Adrenal gland (tissue), 12 donors: ENCODE results near the gene ELMO2. TPM values are rescaled to one million over a fixed set of nuclear protein-coding genes. Genes with fewer than 3 reads are reported as not detected.

Source experiments
- DNase-seq, 7 donors: peaks; one replicate each; pipeline ENCODE4 v3.0.0-alpha.2; 2019 to 2020
- H3K27ac ChIP-seq, 5 donors: fragments of 200-600 bp; sonication (generic) in 4 of 5; 1 replicate in 3 of 5; 2 replicates in 2 of 5; pipeline versions ENCODE4 v1.5.1 to v1.8.0; 2016 to 2020; ENCODE audit warnings: mild to moderate bottlenecking in 1 of 5
- H3K27me3 ChIP-seq: fragments of 200-600 bp; 2 replicates; pipeline ENCODE4 v1.8.0; 2021
- H3K36me3 ChIP-seq, 2 donors: fragments of 200-600 bp; replicated peaks in 1 of 2; 1 replicate in 1 of 2; 2 replicates in 1 of 2; pipeline versions ENCODE4 v1.5.1 to v1.8.0; 2018 to 2022
- H3K4me1 ChIP-seq, 2 donors: fragments of 200-600 bp; replicated peaks in 1 of 2; 1 replicate in 1 of 2; 2 replicates in 1 of 2; pipeline versions ENCODE4 v1.5.1 to v1.8.0; 2018 to 2021
- H3K4me3 ChIP-seq, 4 donors: fragments of 200-600 bp; sonication (generic) in 3 of 4; one replicate each; pipeline ENCODE4 v1.5.1; 2016 to 2018
- H3K9me3 ChIP-seq, 3 donors: fragments of 200-600 bp; sonication (generic) in 1 of 3; replicated peaks in 1 of 3; 1 replicate in 2 of 3; 2 replicates in 1 of 3; pipeline versions ENCODE4 v1.5.1 to v1.8.0; 2016 to 2021
- CTCF ChIP-seq, 6 experiments: fragments of 450-650 bp in 4 of 6; fragments of 200-600 bp in 2 of 6; sonication (generic) in 1 of 6; IDR thresholded peaks; 1 replicate in 5 of 6; 2 replicates in 1 of 6; pipeline versions ENCODE4 v1.5.1 to v1.8.0; 2016 to 2021; ENCODE audit warnings: antibody characterized with exemption in 6 of 6, mild to moderate bottlenecking in 2 of 6, moderate library complexity in 1 of 6
- POLR2A ChIP-seq, 2 donors: fragments of 450-650 bp; IDR thresholded peaks; one replicate each; pipeline ENCODE4 v1.6.1; 2017; ENCODE audit warnings: antibody characterized with exemption in 2 of 2, mild to moderate bottlenecking in 2 of 2, moderate library complexity in 1 of 2
- WGBS, 4 donors: extraction: QIAGEN DNeasy Blood & Tissue Kit in 2 of 4; methylation state at CpG; one replicate each; pipeline versions ENCODE4 v1.1.5 to v1.1.7; 2013 to 2017; 5-methylcytosine and 5-hydroxymethylcytosine counted together
- intact Hi-C, 2 donors: fragments of 100-400 bp; cut with DNase I; formaldehyde crosslinking; loops; one replicate each; pipeline versions ENCODE4 v1.14.1 to v1.15.0; 2022 to 2023
- polyA plus RNA-seq, 3 donors: library from polyadenylated mRNA; stranded (reverse); fragments of 200-250 nt in 2 of 3; fragments of 350-450 nt in 1 of 3; fragmentation: Illumina TruSeq in 1 of 3; extraction: RNeasy Lipid Tissue Mini Kit (QIAGEN cat#74804) in 1 of 3; gene quantifications; one replicate each; pipeline ENCODE4 v1.2.3, GENCODE V29; 2013 to 2014
- total RNA-seq, 9 donors: library from RNA; depleted of rRNA in 4 of 9; stranded (reverse); fragments of >200 nt in 4 of 9; fragments of 120-200 nt in 1 of 9; fragmentation: NEBNext Ultra II Directional in 1 of 9; extraction: Animal tissue kit (Norgen Biotek cat#: 25700) in 1 of 9; gene quantifications; one replicate each; pipeline versions ENCODE4 v1.1.0 to v1.2.4, GENCODE V29; 2013 to 2023
- donor health status: healthy with polysubstance abuse.
- donor health status: Bipolar disorder and iron deficiency.
- donor health status: DM: yes; HTN: yes; CAD: no.
- donor health status: DM: no; HTN: no; CAD: no.
- donor health status: DM: no; HTN: no; CAD: no.
- donor health status: DM: yes; HTN: yes; CAD: no.

The ELMO2 gene
- total and polyA plus RNA-seq, 12 donors = 36.2 to 69.0 (median 51.7) TPM

GRCh38 chr20:46423342-46423741, 16.9 kb upstream of the ELMO2 start:
- Histone ChIP-seq H3K27me3 (peaks cover 2% of the 10 kb centered on the region), H3K27ac (no peak overlapping the region), H3K4me1 (no peaks in the 10 kb centered on the region), H3K36me3 (no peaks in the 10 kb centered on the region), H3K9me3 (no peaks in the 10 kb centered on the region), H3K4me3 (no peak overlapping the region)
- TF ChIP-seq CTCF (IDR thresholded peaks at IDR 0.05) (no peak), POLR2A (IDR thresholded peaks at IDR 0.05) (no peak)
- WGBS, 4 donors = 56 to 89% (median 65%) methylated on average over 2 to 3 of the region's 3 CpGs
- DNase-seq = no peak
- intact Hi-C loops = no loop called here

- intact Hi-C loops = no loop called here
- H3K27me3 ChIP-seq = no peaks in the 10 kb centered on the region
- WGBS, 4 donors = 31 to 49% (median 36%) methylated on average over 5 of the region's 5 CpGs
- H3K4me1 ChIP-seq = no peaks in the 10 kb centered on the region
- no peak for DNase-seq
- no peaks in the 10 kb centered on the region for H3K36me3 ChIP-seq
- no peaks in the 10 kb centered on the region for H3K9me3 ChIP-seq
- no peak overlapping the region for H3K27ac ChIP-seq
- no peak overlapping the region for H3K4me3 ChIP-seq
- no peak for TF ChIP-seq POLR2A (IDR thresholded peaks at IDR 0.05)
- no peak for TF ChIP-seq CTCF (IDR thresholded peaks at IDR 0.05)
Measured at GRCh38 chr20:46420878-46421277, 14.5 kb upstream of the ELMO2 start.

- no peaks in the 10 kb centered on the region for H3K4me1 ChIP-seq
- WGBS, 4 donors = 71 to 88% (median 83%) methylated on average over 1 of the region's 1 CpG
- no peak overlapping the region for H3K4me3 ChIP-seq
- no peak overlapping the region for H3K27ac ChIP-seq
- no peaks in the 10 kb centered on the region for H3K36me3 ChIP-seq
- intact Hi-C loops = no loop called here
- TF ChIP-seq POLR2A (IDR thresholded peaks at IDR 0.05) = no peak
- TF ChIP-seq CTCF (IDR thresholded peaks at IDR 0.05) = no peak
- no peaks in the 10 kb centered on the region for H3K9me3 ChIP-seq
- no peaks in the 10 kb centered on the region for H3K27me3 ChIP-seq
- DNase-seq = no peak
Measured at GRCh38 chr20:46419882-46420281, 13.5 kb upstream of the ELMO2 start.

GRCh38 chr20:46416839-46417238, 10.4 kb upstream of the ELMO2 start:
- H3K27ac ChIP-seq = no peak overlapping the region
- DNase-seq = no peak
- H3K4me3 ChIP-seq = no peak overlapping the region
- H3K9me3 ChIP-seq = no peaks in the 10 kb centered on the region
- TF ChIP-seq CTCF (IDR thresholded peaks at IDR 0.05) (no peak), POLR2A (IDR thresholded peaks at IDR 0.05) (no peak)
- H3K27me3 ChIP-seq = no peaks in the 10 kb centered on the region
- H3K4me1 ChIP-seq = no peaks in the 10 kb centered on the region
- WGBS, 4 donors = 73 to 90% (median 81%) methylated on average over 2 of the region's 2 CpGs
- intact Hi-C loops = no loop called here
- no peaks in the 10 kb centered on the region for H3K36me3 ChIP-seq
